ENCODE measurements around the gene NMNAT2. TPM values are rescaled to one million over a fixed set of nuclear protein-coding genes. Genes with fewer than 3 reads are reported as not detected.

NMNAT2 gene
- total RNA-seq, 1 experiment from 2014 or later: 11.4 TPM

GRCh38 chr1:183282101-183282855 lies 135.9 kb downstream of the NMNAT2 start:
- H2AK5ac ChIP-seq (ENCODE audit: insufficient read length, low read length): no peak overlapping the region
- Mint-ChIP-seq H3K4me1 (peaks cover 35 to 40% of the 10 kb centered on the region in 2 experiments), H3K27me3 (ENCODE audit: low read depth) (no peaks in the 10 kb centered on the region), H3K36me3 (ENCODE audit: insufficient read depth in 1 of 3, low read depth in 3 of 3) (peaks cover 0 to 4% (median 0%) of the 10 kb centered on the region in 3 experiments; a peak in 3 of 7 replicates), H3K9me3 (no peaks in the 10 kb centered on the region), H3K4me3 (no peak overlapping the region), H3K27ac (peak overlapping the region in 2 of 3 experiments; percentile 8 to 70; a peak in 1 of 7 replicates)
- no peak overlapping the region for H3K14ac ChIP-seq (ENCODE audit: insufficient read depth, low read length)
- H4K8ac ChIP-seq (replicated peaks; ENCODE audit: insufficient read length, low read depth, low read length): no peak overlapping the region
- no peaks in the 10 kb centered on the region for H3K9me3 ChIP-seq (ENCODE audit: control insufficient read depth, low read depth, low read length)
- H3K9ac ChIP-seq (ENCODE audit: extremely low read depth, insufficient read length, low read length): no peak overlapping the region
- H4K91ac ChIP-seq (ENCODE audit: insufficient read length, low read depth, low read length): no peak overlapping the region
- no peak overlapping the region for H3T11ph ChIP-seq (ENCODE audit: low read length)
- TF ChIP-seq CTCF (conservative IDR thresholded peaks at IDR 0.05): no peak
- no peak overlapping the region for H2AFZ ChIP-seq (ENCODE audit: low read length)
- H3K27me3 ChIP-seq (ENCODE audit: insufficient read depth, low read length): no peaks in the 10 kb centered on the region
- H2BK5ac ChIP-seq (ENCODE audit: insufficient read length, low read length): no peak overlapping the region
- H2BK15ac ChIP-seq (ENCODE audit: low read depth, low read length): no peak overlapping the region
- no peak overlapping the region for H2BK12ac ChIP-seq (ENCODE audit: insufficient read length, low read depth, low read length)
- no CpG with 5 or more reads among the region's 9 CpGs for WGBS (ENCODE audit: extremely low coverage, insufficient read length, low lambda C conversion rate)
- H2BK120ac ChIP-seq (ENCODE audit: low read depth, low read length, poor library complexity, severe bottlenecking): no peak overlapping the region
- peaks cover 8% of the 10 kb centered on the region; the same call in 1 of the 2 replicates for H3K4me1 ChIP-seq (ENCODE audit: insufficient read depth, low read length)
- H3K23me2 ChIP-seq (ENCODE audit: insufficient read length, low read depth, low read length, poor library complexity, severe bottlenecking): no peaks in the 10 kb centered on the region
- no peaks in the 10 kb centered on the region for H3K79me2 ChIP-seq (ENCODE audit: insufficient read depth, low read length)
- no peak overlapping the region for H3K18ac ChIP-seq (ENCODE audit: insufficient read length, low read depth, low read length)
- H3K79me1 ChIP-seq (ENCODE audit: insufficient read depth, low read depth, low read length, poor library complexity, severe bottlenecking): no peaks in the 10 kb centered on the region
- no peak overlapping the region for H3K23ac ChIP-seq (ENCODE audit: insufficient read length, low read depth, low read length)
- H3K4ac ChIP-seq (ENCODE audit: low read depth, low read length): no peak overlapping the region
- no peak for DNase-seq
- no peak overlapping the region for H2BK20ac ChIP-seq (ENCODE audit: low read depth, low read length, poor library complexity, severe bottlenecking)
- no peak overlapping the region for H3K27ac ChIP-seq (ENCODE audit: insufficient read length, low read depth, low read length)
- no peaks in the 10 kb centered on the region for H4K20me1 ChIP-seq (ENCODE audit: control insufficient read depth, insufficient read depth, insufficient read length)
- no peak overlapping the region for H4K5ac ChIP-seq (ENCODE audit: insufficient read length, low read depth, low read length)
- H3K56ac ChIP-seq (ENCODE audit: insufficient read length, low read depth, low read length): no peak overlapping the region
- H3K4me2 ChIP-seq (ENCODE audit: insufficient read depth, insufficient read length, low read length): no peak overlapping the region
